ENCODE data around the gene UBA5. TPM values are rescaled to one million over a fixed set of nuclear protein-coding genes. Genes with fewer than 3 reads are reported as not detected.
"Not testable (repeated sequence)": the region's sequence is repeated elsewhere in the genome, so short reads cannot be mapped to it uniquely, and the experiment has no call there.

UBA5 gene
- total RNA-seq (10 to 100 TPM; 21.6 to 35.3 (median 31.8) TPM), polyA plus RNA-seq (10 to 100 TPM; 16.8 to 23.9 (median 20.8) TPM)

- intact Hi-C loops (cut with DNase I): loop anchor here (5.0 to 10.0 kb wide), 2 partner anchors 55 to 1702 kb away; no protein-coding TSS in a partner anchor
- H3K9me3 ChIP-seq: no peaks in the 10 kb centered on the region
- H3K27ac ChIP-seq: peak within 1 kb of the TSS; percentile 89 to 95 (median 92)
- 0% methylated on average over 64 of the region's 64 CpGs for WGBS, 2 donors
- peak; percentile 82 for DNase-seq
- H3K4me3 ChIP-seq: peak within 1 kb of the TSS; percentile 76 to 96 (median 84)
- H3K4me1 ChIP-seq: peaks cover 0 to 31% (median 14%) of the 10 kb centered on the region in 4 donors
- H3K36me3 ChIP-seq: no peaks in the 10 kb centered on the region
- H3K27me3 ChIP-seq: no peaks in the 10 kb centered on the region
- TF ChIP-seq POLR2AphosphoS5 (IDR thresholded peaks at IDR 0.05): no peak
Measured at GRCh38 chr3:132660052-132660810, at the start of gene UBA5. Gene UBA5 (plus strand): TSS chr3:132660329. CDS start chr3:132660538, 209 bp downstream.

- WGBS, 2 donors: 97 to 98% methylated on average over 3 of the region's 3 CpGs
- intact Hi-C loops (cut with DNase I): not testable (repeated sequence)
Measured at GRCh38 chr3:132615301-132615700, 44.8 kb upstream of the UBA5 start.

GRCh38 chr3:132615881-132616280, 44.2 kb upstream of the UBA5 start:
- peaks cover 0 to 26% (median 0%) of the 10 kb centered on the region in 4 donors for H3K36me3 ChIP-seq
- 57 to 71% methylated on average over 3 of the region's 3 CpGs for WGBS, 2 donors
- TF ChIP-seq EP300 (IDR thresholded peaks at IDR 0.05): no peak
- TF ChIP-seq CTCF (IDR thresholded peaks at IDR 0.05): no peak
- TF ChIP-seq POLR2A (IDR thresholded peaks at IDR 0.05): no peak
- TF ChIP-seq POLR2AphosphoS5 (IDR thresholded peaks at IDR 0.05): no peak
- no peak for DNase-seq
- H3K27me3 ChIP-seq: no peaks in the 10 kb centered on the region
- H3K9me3 ChIP-seq: peaks cover 0 to 3% (median 0%) of the 10 kb centered on the region in 4 donors
- H3K4me3 ChIP-seq: no peak overlapping the region
- H3K27ac ChIP-seq: no peak overlapping the region
- no peaks in the 10 kb centered on the region for H3K4me1 ChIP-seq
- intact Hi-C loops (cut with DNase I): no loop called here

More at GRCh38 chr3:132615301-132615700, 44.8 kb upstream of the UBA5 start:
- DNase-seq, H3K4me3 ChIP-seq, H3K27ac ChIP-seq, H3K4me1 ChIP-seq, H3K9me3 ChIP-seq, H3K27me3 ChIP-seq: not testable (repeated sequence)
- peaks cover 0 to 26% (median 0%) of the 10 kb centered on the region in 4 donors for H3K36me3 ChIP-seq

- intact Hi-C loops (cut with DNase I): no loop called here
- DNase-seq: no peak
- Histone ChIP-seq H3K4me1 (no peaks in the 10 kb centered on the region), H3K27ac (no peak overlapping the region), H3K4me3 (no peak overlapping the region), H3K9me3 (peaks cover 0 to 3% (median 0%) of the 10 kb centered on the region in 4 donors), H3K27me3 (no peaks in the 10 kb centered on the region), H3K36me3 (peaks cover 0 to 26% (median 0%) of the 10 kb centered on the region in 4 donors)
- TF ChIP-seq POLR2AphosphoS5 (IDR thresholded peaks at IDR 0.05): no peak
- TF ChIP-seq EP300 (IDR thresholded peaks at IDR 0.05): no peak
- TF ChIP-seq CTCF (IDR thresholded peaks at IDR 0.05): no peak
- TF ChIP-seq POLR2A (IDR thresholded peaks at IDR 0.05): no peak
- 55 to 91% methylated on average over 1 of the region's 1 CpG for WGBS, 2 donors
Measured at GRCh38 chr3:132616780-132617179, 43.3 kb upstream of the UBA5 start.

- H3K27me3 ChIP-seq: no peaks in the 10 kb centered on the region
- H3K27ac ChIP-seq: no peak overlapping the region
- H3K4me1 ChIP-seq: no peaks in the 10 kb centered on the region
Measured at GRCh38 chr3:132622148-132622547, 38.0 kb upstream of the UBA5 start.

More at GRCh38 chr3:132622148-132622547, 38.0 kb upstream of the UBA5 start:
- WGBS, 2 donors: 47 to 69% methylated on average over 1 of the region's 1 CpG
- Histone ChIP-seq H3K36me3 (peaks cover 5 to 37% (median 7%) of the 10 kb centered on the region in 4 donors), H3K9me3 (no peaks in the 10 kb centered on the region), H3K4me3 (no peak overlapping the region)
- TF ChIP-seq POLR2A (IDR thresholded peaks at IDR 0.05) (no peak), CTCF (IDR thresholded peaks at IDR 0.05) (no peak), POLR2AphosphoS5 (IDR thresholded peaks at IDR 0.05) (no peak), EP300 (IDR thresholded peaks at IDR 0.05) (no peak)
- no peak for DNase-seq
- intact Hi-C loops (cut with DNase I): no loop called here

Data from sigmoid colon (tissue), 7 donors.